Lower lobe of right lung (tissue), 2 donors: Measurements from ENCODE around the gene LRRK1. TPM values are rescaled to one million over a fixed set of nuclear protein-coding genes. Genes with fewer than 3 reads are reported as not detected.

Experiments used
- ATAC-seq, 2 donors: fragments of 200-7000 bp; cut with Tn5 transposase; one replicate each; pipeline ENCODE4 v1.9.1; 2020 to 2022; ENCODE audit warnings: mild to moderate bottlenecking in 2 of 2, moderate library complexity in 2 of 2
- DNase-seq: peaks from one replicate; pipeline ENCODE4 v3.0.0-alpha.2; 2020
- H3K27ac ChIP-seq: fragments of 200-600 bp; one replicate; pipeline ENCODE4 v1.8.0; 2022
- H3K27me3 ChIP-seq: fragments of 200-600 bp; one replicate; pipeline ENCODE4 v1.8.0; 2022; ENCODE audit warnings: low read depth
- H3K36me3 ChIP-seq: fragments of 200-600 bp; one replicate; pipeline ENCODE4 v1.8.0; 2022; ENCODE audit warnings: mild to moderate bottlenecking
- H3K4me1 ChIP-seq: fragments of 200-600 bp; one replicate; pipeline ENCODE4 v1.8.0; 2022
- H3K4me3 ChIP-seq: fragments of 200-600 bp; one replicate; pipeline ENCODE4 v1.8.0; 2022; ENCODE audit warnings: mild to moderate bottlenecking
- H3K9me3 ChIP-seq: fragments of 200-600 bp; one replicate; pipeline ENCODE4 v1.8.0; 2022
- intact Hi-C: fragments of 100-400 bp; cut with DNase I; formaldehyde crosslinking; loops from one replicate; pipeline ENCODE4 v1.11.0; 2022
- total RNA-seq: library from RNA; stranded (reverse); fragmentation: NEBNext Ultra II Directional; extraction: Animal tissue kit (Norgen Biotek cat#: 25700); gene quantifications from one replicate; pipeline ENCODE4 v1.2.1, GENCODE V29; 2021
- TF ChIP-seq, protein P1 (sequence below): fragments of 200-600 bp; IDR thresholded peaks from one replicate; pipeline ENCODE4 v1.8.0; 2022; ENCODE audit warnings: antibody characterized with exemption, mild to moderate bottlenecking
- donor health status: DM: no; HTN: yes; CAD: no; lungs with severe emphysema.

The LRRK1 gene
- total RNA-seq, 1 donor from 2014 or later: 24.3 TPM

GRCh38 chr15:101000271-101000681, 81.1 kb downstream of the LRRK1 start:
- no peak overlapping the region for H3K4me3 ChIP-seq
- TF ChIP-seq, protein P1, sequence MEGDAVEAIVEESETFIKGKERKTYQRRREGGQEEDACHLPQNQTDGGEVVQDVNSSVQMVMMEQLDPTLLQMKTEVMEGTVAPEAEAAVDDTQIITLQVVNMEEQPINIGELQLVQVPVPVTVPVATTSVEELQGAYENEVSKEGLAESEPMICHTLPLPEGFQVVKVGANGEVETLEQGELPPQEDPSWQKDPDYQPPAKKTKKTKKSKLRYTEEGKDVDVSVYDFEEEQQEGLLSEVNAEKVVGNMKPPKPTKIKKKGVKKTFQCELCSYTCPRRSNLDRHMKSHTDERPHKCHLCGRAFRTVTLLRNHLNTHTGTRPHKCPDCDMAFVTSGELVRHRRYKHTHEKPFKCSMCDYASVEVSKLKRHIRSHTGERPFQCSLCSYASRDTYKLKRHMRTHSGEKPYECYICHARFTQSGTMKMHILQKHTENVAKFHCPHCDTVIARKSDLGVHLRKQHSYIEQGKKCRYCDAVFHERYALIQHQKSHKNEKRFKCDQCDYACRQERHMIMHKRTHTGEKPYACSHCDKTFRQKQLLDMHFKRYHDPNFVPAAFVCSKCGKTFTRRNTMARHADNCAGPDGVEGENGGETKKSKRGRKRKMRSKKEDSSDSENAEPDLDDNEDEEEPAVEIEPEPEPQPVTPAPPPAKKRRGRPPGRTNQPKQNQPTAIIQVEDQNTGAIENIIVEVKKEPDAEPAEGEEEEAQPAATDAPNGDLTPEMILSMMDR: no peak
- H3K36me3 ChIP-seq: no peaks in the 10 kb centered on the region
- no peak for DNase-seq
- ATAC-seq: no peak
- no peaks in the 10 kb centered on the region for H3K27me3 ChIP-seq
- peaks cover under 1% of the 10 kb centered on the region for H3K4me1 ChIP-seq
- intact Hi-C loops: loop anchor here (10.0 kb wide), 2 partner anchors 85 to 365 kb away; partner anchors contain the start of gene LRRK1
- H3K9me3 ChIP-seq: no peaks in the 10 kb centered on the region
- H3K27ac ChIP-seq: no peak overlapping the region

DNA sequence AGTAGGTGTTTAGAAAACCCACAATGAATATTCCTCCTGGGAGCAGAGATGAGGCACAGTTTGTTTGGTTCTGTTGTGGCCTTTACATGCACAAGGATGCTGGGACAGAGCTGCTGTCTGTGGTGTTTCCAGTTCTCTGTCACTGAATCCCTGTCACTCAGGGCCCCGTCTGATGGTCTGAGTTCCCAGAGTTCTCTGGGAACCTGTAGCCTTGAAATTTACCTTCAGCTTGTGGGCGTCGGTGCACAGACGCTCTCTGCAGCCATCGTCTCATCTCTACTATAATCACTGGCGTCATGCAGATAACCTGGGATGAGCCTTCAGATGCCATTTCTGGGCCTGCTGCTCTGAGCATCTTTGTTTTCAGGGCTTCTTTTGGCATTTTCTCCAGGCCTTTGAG, 81.9 kb downstream of the LRRK1 start:
- H3K27me3 ChIP-seq: no peaks in the 10 kb centered on the region
- intact Hi-C loops: loop anchor here (10.0 kb wide), 2 partner anchors 86 to 366 kb away; partner anchors contain the start of gene LRRK1
- no peaks in the 10 kb centered on the region for H3K9me3 ChIP-seq
- H3K27ac ChIP-seq: no peak overlapping the region
- ATAC-seq (no peak), DNase-seq (no peak)
- H3K4me3 ChIP-seq: no peak overlapping the region
- H3K36me3 ChIP-seq: no peaks in the 10 kb centered on the region
- H3K4me1 ChIP-seq: no peaks in the 10 kb centered on the region
- TF ChIP-seq, protein P1: no peak

GRCh38 chr15:101001796-101002195, 82.6 kb downstream of the LRRK1 start:
- intact Hi-C loops: loop anchor here (10.0 kb wide), 2 partner anchors 87 to 367 kb away; partner anchors contain the start of gene LRRK1

DNA sequence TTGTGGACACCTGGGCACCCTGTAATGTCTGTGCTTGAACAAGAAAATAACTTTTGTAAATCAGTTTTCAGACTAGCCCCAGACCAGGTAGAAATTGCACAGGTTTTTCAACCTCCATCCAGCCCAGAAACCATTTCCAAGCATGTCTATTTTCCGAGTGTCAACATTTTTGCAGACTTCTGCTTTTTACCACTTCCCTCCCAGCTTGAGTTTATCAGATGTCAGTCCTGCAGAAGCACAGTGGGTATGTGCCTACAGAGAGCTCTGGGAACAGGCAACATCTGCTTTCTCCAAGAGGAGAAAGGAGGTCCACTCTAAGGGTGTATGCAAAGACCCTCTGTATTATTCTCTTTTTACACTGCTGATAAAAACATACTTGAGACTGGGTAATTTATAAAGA, 83.9 kb downstream of the LRRK1 start:
- Histone ChIP-seq H3K4me3 (no peak overlapping the region), H3K9me3 (no peaks in the 10 kb centered on the region), H3K36me3 (no peaks in the 10 kb centered on the region), H3K27ac (no peak overlapping the region), H3K4me1 (peaks cover 12% of the 10 kb centered on the region), H3K27me3 (no peaks in the 10 kb centered on the region)
- no peak for DNase-seq
- TF ChIP-seq, protein P1: no peak
- intact Hi-C loops: loop anchor here (10.0 kb wide), 2 partner anchors 88 to 368 kb away; partner anchors contain the start of gene LRRK1
- ATAC-seq: no peak

More at GRCh38 chr15:101001796-101002195, 82.6 kb downstream of the LRRK1 start:
- H3K36me3 ChIP-seq: no peaks in the 10 kb centered on the region
- H3K9me3 ChIP-seq: no peaks in the 10 kb centered on the region
- ATAC-seq (no peak), DNase-seq (no peak)
- peaks cover 2% of the 10 kb centered on the region for H3K4me1 ChIP-seq
- H3K27ac ChIP-seq: no peak overlapping the region
- TF ChIP-seq, protein P1: no peak
- H3K27me3 ChIP-seq: no peaks in the 10 kb centered on the region
- H3K4me3 ChIP-seq: no peak overlapping the region

DNA sequence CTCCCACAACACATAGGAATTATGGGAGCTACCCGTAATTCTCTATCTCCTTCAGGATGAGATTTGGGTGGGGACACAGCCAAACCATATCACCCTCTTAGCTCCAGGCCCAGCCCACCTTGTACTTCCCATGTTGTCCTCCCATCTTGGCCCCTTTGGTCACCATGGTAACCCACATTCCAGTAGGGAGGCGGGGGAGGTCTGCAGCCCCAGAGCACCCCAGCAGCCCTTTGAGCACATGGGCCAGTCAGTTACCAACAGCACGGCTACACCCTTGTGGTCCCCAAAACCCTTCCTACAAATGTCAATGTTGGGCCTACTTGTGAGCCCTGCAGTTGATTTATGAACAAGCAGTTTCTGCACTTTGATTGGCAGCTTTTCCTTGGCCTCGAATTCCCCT, 84.5 kb downstream of the LRRK1 start:
- ATAC-seq (no peak), DNase-seq (no peak)
- no peak overlapping the region for H3K4me3 ChIP-seq
- no peaks in the 10 kb centered on the region for H3K36me3 ChIP-seq
- H3K27me3 ChIP-seq: no peaks in the 10 kb centered on the region
- no peaks in the 10 kb centered on the region for H3K9me3 ChIP-seq
- TF ChIP-seq, protein P1: no peak
- no peak overlapping the region for H3K27ac ChIP-seq
- intact Hi-C loops: loop anchor here (10.0 kb wide), 2 partner anchors 89 to 369 kb away; partner anchors contain the start of gene LRRK1
- H3K4me1 ChIP-seq: peaks cover 15% of the 10 kb centered on the region
